Ureter (tissue), 1 donor: ENCODE results near the gene CAMTA1. TPM values are rescaled to one million over a fixed set of nuclear protein-coding genes. Genes with fewer than 3 reads are reported as not detected.

Source experiments
- DNase-seq: peaks from one replicate; pipeline ENCODE4 v3.0.0-alpha.2; 2020; ENCODE audit warnings: low spot score
- total RNA-seq: library from RNA; stranded (reverse); gene quantifications from one replicate; pipeline ENCODE4 v1.2.4, GENCODE V29; 2023
- donor health status: DM: yes; HTN: yes; CAD: no.

Gene CAMTA1
- total RNA-seq, 1 donor from 2014 or later: 88.1 TPM

DNA sequence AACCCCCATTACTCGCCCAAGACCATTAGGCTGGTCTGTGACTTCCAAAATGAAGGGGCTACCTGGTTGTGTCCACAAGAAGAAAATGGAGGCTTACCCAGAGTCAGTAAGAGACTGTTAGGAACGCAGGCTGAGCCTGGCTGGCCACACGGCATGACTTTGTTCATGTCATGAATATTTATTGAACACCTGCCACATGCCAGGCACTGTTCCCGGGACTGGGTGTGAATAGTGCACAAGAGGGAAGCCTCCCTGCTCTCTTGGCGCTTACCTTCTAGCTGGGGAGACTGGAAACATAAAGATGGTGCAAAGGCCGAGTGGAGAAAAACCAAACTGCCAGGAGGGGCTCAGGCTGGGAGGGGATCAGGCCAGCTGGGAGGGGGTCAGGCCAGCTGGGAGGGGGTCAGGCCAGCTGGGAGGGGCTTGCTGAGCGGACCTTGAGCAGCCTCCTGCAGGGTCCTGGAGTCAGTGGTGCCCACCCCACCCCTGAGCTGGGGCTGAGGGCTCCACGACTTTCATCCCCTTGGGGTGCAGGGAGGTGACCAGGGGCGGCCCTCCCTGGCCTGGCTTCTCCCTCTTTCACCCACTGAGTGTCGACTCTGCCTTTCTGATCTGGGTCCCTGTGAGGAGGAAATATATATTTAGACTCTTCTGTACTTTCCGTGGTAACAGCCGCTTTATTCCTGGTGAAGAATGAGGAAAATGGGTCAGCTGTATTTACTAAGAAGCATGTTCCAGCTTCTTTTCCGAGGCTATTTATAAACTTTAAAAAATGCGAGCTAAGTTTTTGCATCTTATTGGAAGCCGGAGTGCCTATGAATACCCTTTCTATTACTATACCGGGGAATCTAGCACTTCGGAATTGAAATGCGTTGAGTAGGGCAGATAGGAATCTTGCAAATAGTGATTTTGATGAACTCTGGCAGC is 139.0 kb downstream of the CAMTA1 start:
- no peak for DNase-seq

DNA sequence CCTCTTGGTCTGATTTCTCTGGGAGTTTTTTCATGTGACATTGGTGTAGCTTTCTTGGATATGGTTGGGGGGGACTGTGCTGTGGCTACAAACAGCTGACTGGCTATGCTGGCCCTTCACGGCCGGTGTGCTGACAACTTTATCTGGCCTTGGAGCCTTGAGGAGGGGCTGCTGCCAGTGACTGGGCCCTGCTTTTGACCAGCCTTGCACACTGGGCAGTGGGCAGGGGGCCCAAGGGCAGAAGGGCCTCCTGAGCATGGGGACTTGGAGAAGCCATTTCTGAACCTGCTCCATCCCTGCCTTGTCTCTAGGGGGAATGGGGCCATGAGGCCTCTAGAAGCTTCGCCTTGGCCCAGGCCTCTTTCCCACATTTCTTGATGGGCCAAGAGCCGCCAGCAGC is 139.6 kb downstream of the CAMTA1 start:
- no peak for DNase-seq

DNA sequence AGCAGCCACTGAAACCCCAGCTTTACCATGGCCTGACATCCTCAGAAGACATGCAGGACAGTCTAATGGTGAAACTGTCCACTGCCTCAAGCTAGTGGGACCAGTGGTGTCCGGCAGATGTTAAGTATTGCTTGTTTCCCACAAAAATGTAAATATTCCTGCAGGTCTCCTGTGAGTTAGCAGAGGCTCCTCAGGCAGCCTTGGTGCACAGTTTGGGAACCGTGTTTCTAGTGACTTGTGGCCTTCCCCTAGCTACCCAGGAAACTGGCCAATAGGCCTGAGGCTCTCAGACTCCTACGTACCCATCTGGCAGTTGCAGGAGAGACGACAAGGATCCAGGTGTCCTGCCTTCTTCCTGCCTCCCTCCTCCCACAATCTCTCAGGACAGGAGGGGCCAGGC is 142.4 kb downstream of the CAMTA1 start:
- no peak for DNase-seq

DNA sequence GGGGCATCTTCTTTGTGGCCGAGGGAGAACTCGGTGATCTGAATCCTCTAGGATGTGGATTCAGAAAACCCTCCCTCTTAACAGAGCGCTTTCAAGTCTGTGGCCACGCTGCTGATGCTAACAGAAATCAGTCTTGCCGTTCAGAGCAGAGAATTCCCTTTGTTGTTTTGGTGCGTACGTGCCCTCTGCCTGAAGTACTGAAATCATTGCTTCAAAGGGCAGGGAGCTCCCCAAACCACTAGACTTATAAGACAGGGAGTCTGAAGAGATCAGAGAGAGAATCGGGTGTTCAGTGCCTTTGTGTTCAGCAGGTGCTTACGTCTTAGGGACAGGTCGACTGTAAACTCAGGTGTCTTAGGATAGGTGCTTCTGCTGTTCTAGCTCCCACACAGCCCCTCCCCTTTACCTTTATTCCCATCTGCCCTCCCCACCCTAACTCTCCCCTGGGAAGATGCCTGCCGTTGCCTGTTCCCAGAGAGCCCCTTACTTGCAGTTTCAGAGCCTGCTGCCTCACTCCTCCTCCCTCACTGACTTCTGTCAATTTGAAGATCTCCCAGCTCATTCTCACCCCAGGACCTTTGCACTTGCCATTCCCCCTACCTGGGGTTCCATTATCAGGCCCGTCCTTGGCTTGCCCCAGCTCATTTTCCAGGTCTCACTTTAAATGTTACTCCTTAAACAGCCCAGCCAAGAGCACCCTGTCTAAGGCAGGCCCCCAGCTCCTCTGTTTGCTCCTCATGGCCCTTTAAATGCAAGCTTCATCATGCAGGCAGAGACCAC is 143.0 kb downstream of the CAMTA1 start:
- no peak for DNase-seq

DNA sequence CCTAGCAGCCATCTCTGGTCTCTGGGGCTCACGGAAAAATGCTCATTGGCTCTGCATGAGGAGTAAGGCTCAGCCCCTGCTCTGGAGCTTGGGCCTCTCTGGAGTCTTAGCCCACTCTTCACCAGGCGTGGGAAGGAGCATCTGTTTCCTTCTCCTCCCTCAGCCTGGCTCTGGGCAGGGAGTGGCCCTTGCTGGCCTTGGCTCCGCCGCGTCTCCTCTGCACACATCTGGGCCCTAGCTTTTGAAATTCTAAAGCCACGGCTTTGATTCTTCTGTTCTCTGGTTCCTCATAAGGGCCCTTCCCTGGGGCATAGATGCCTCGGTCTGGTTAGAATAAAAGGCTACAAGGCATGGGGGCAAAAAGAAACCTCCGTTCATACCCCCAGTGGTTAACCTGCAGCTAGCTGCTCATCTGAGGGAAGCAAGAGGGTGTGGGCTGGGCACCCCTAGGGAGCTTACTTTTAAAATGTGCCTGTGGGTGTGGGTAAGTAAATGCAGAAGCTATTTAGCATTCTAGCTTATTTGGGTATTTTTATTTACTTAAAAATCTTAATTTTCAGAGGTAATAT is 145.6 kb downstream of the CAMTA1 start:
- no peak for DNase-seq

DNA sequence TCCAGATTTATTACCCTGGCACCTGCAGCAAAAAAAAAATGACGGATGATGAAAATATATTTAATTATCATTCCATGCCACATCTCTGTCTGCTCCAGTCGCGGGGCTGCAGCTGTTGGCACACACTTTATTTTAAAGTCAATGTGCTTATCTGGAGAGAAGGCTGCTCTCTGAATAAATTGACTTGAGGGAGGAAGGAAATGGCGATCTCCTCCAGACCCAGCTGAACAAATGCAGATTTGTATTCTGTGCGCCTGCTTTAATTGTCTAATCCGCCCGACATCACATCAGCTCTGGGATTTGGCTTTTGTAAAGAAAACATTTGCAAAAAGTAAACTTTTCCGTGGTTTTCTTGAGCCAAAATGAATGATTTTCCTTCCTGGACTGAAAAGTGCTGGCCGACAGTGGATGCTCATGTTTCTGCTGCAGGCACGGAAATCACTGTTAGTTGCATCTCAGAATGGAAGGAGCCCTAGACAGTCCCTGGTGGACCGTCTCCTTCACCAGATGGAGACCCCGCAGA is 150.2 kb downstream of the CAMTA1 start:
- DNase-seq: no peak

DNA sequence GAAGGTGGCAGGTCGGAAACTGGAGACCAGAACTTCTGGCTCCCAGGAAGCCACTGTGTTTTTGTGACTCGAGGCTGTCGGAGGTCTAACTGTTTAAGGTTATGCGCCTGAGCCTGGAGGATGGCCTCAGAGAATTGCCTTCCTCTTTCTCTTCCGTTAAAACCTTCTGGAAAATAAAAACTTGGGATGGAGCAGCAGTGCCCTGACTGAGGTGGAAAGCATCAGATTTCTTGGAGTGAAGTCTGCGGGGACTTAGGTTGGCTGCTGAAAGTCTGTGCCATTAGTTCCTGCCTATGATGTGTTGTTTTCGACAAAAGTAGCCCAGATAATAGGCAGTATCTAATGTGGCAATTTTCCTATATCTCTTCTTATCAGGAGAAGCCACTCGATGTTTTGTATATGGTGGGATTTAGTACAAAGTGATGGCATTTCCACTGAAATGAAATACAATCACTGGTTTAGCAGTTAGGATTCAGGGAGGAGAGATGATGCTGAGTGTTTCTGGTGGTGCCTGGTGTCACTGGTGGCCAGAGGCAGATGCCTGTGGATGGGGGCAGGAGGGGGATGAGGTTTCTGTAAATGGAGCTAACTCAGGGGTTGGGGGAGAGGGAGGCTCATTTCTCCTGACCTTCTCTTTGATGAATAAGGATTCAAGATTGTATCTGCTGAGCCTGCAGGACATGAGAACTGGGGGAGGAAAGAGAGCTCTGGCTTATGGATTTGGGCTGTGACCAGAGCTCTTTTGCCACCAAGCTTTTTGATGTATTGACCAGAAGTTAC is 150.8 kb downstream of the CAMTA1 start:
- DNase-seq: no peak

DNA sequence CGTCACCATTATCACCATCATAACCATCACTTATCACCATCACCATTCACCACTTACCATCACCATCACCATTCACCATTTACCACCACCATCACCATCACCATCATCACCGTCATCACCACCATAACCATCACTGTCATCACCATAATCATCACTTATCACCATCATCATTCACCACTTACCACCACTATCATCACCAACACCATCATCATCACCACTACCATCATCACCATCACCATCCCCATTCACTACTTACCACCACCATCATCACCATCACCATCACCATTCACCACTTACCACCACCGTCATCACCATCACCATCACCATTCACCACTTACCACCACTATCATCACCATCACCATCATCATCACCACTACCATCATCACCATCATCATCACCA is 151.8 kb downstream of the CAMTA1 start:
- no peak for DNase-seq

DNA sequence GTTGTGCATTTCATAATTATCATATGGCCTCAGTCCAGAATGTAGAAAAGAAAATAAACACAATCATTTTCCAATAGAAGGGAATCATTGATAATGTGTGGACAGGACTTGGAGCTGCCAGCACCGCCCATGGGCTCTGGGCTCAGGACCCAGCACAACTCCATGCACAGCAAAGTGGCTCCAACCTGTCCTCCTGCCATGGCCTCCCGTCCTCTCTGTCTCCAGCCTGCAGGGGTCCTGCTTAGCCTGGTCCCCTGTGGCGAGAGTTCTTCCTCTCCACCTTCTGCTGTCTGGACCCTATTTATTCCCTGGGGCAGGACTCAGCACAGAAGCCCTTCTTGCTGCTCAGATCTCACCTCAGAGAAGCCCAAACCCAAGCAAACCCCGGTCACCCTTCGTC is 154.1 kb downstream of the CAMTA1 start:
- no peak for DNase-seq

DNA sequence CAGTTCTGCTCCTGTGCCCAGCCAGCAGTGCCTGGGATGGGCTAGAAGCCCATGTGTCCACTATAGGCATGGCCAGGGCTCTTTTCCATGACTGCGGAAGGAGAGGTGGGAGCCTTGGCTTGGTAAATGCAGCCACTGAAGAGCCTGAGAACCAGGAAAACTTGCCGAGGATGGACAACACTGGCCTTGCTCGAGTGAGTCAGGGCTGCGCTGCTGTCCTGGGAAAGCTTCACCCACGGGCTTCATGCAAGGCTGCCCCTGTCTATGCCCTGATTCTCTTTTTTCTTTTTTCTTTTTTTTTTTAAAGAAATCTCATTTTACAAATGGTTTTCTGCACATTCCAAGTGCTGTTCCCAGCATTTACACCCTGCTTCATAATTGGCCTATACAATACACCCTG is 156.5 kb downstream of the CAMTA1 start:
- no peak for DNase-seq

DNA sequence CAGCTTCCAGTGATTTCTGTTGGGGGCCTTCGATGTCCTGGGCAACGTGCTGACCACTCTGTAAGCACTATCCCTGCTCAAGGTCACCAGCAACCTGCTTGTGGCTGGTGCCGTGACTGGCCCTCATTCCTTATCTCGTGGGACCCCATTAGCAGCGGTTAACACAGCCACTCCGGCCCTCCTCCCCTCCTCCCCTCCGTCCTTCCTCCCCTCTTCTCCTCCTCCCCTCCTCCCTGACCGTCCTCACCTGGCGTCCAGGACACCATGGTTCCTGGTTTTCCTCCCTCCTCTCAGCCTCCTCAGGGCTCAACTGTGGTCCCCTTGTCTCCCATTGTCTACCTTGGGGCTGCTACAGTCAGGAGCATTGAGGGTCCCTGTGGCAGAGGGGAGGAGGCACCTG is 157.7 kb downstream of the CAMTA1 start:
- no peak for DNase-seq

DNA sequence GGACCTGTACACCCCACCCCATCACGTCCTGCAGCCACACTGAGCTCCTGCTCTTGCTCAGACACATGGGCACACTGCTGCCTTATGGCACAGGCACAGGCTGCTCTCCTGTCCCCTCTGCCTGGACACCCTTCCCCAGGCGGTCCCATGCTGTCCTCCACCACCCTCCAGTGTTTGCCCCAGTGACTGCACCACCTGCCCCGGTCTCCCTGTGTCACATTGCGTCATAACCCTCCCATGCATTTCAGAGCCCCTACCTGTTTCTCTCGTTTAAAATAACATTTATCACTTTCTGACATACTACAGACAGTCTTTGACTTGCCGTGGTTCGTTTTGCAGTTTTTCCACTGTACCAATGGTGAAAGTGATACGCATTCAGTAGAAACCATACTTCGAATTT is 159.2 kb downstream of the CAMTA1 start:
- DNase-seq: no peak

DNA sequence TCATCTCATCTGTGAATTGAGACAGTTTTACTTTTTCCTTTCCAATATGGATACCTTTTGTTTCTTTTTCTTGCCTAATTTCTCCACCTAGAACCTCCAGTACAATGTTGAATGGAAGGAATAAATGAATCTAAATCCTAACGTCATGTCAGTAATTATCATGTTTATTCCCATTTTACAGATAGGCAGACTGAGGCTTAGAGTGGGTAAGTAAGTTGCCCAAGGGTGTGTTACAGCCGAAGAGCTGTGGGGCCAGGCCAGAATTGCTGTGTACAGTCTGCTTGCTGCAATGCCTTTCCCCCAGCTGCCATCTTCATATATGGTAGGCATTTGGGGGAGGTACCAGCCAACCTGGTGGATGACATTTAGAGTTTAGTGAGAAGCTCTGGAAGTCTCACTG is 162.7 kb downstream of the CAMTA1 start:
- no peak for DNase-seq

DNA sequence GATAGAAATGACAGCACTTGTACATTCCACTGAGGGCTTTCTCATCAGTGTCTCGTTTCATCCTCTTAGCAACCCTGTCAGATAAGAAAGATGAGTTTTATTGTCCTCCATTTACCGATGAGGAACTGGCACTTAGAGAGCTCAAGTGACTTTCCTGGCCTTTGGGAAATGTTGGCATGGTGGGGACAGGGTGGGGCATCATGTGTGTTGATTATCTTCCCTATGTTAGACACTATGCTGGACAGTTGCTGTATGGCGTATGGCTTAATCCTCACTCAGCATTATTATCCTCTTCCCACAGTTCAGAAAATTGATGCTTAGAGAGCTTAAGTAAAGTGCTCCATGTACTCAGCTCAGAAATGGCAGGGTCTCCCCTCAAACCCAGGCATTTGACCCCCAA is 163.2 kb downstream of the CAMTA1 start:
- DNase-seq: no peak

DNA sequence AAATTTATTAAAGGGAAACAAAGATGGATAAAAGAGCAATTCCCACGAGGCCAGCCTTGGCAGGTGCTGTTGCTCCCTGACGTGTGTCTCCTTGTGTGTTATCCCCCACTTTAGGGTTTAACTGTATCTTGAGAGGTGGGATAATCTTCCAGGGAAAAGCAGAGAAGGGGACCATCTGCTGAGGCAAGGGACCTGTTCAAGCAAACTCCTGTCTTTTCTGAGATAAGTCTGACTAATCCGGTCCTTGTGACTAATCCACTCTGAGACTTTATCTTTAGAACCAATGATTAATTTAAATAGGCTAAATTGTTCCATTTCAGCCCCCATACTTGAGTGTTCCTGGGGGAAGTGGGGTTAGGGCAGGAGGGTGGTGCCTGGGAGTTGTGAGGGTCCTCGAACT is 163.6 kb downstream of the CAMTA1 start:
- no peak for DNase-seq

DNA sequence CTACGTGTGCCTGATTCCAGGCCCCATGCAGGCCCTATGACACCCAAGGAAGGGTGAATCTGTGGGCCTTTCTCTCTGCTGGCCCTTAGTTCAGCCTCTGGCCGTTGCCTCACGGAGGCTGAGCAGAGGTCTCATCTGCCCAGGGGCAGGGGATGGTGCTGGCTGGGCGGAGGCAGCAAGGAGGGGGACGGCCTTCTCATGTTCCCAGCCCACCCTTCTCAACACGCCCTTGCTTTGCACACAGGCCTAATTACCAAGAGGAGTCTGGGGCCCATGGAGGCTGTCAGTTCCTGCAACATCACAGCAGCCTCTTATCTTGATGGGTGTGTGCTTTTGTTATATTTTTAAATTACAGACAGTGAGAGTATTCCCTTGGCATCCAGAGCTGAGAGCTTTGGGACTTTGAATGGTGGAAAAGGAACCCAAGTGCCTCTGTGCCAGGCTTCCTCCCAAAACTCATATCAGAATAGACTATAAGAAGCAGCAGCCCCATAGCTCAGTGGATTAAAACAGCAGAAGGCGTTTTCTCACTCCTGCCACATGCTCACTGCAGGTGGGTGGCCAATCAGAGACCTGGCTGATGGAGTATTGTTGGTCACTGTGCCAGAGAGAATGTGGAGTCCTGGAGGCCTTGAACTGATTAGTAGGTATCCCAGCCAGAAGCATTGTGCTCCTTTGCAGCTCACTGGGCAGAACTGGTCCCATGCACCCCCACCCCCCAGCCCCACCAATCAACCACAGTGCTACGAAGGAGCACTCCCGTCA is 164.9 kb downstream of the CAMTA1 start:
- no peak for DNase-seq

DNA sequence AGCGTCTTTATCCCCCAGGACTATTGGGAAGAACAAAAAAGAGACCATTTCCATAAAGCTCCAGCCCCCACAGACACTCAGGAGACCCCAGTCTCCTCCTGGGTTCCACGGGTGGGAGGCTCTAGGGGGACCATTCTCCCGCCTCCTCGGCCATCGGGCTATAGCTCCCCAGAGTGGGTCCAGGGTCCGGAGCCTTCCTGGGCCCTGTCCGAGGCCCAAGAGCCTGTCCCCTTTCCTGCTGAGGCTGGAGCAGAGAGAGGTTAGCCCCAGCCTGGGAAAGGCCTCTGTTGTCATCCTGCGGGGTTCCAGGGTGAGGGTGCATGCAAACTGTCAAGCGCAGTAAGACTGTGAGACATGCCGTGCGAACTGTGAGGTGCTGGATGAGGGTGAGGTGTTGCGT is 166.3 kb downstream of the CAMTA1 start:
- DNase-seq: no peak

DNA sequence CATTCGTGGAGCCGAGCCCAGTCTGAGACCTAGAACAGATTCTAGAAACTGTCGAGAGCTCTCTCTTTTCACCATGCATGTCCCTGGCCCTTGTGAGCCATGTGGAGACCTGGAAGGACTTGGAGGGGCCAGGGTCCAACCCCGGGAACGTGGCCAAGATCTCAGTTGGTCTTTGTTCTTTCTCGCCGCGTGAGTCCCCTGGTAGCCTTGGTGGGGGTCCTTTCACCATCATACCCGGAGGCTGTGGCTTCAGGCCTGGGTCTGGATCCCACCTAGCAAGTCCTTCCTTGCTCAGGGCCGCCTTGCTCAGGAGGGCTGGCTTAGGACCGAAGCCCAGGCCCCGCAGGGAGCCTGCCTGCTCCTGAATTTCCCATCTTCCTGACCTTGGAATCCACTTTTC is 168.0 kb downstream of the CAMTA1 start:
- DNase-seq: no peak

DNA sequence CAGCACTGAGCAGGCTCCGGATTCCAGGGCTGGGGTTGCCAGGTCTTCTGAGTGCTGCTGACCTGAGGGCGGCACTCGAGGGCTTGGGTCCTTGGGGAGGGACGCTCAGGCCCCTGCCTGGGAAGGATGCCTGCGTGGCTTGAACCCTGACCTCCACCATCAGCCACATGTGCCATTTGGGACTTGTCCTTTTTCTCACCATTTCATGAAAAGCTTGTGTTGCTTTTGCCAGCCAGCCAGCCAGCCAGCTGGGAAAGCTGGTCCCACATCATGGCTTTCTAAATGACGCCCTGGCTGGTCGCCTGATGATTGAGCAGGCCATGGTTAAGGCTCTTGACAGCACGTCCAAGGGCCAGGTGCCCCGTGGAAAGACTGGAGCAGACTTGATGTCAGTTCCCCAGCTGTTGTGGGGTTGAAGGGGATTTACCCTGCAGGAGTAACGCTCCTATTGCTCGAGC is 168.7 kb downstream of the CAMTA1 start:
- DNase-seq: no peak

DNA sequence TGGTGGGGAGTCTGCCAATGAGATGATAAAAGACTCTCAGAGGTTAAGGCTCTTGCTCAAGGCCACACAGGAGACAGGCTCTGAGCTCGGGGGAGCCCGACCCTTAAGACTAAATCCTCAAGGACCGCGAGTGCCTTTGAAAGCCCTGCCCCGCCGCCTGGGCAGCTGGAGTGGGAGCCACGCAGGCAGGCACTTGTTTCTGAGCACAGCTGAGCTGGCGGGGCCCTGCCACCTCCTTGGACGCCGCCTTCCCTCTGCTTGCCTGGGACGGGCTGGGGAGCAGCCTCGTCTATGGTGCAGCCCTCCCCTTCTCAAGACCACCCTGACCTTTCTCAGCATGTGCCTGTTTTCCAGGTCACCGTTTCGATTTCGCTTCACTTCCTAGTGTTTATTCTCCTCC is 169.3 kb downstream of the CAMTA1 start:
- no peak for DNase-seq
